Fibroblast of skin of left quadriceps (primary cell): Measurements from ENCODE around the gene ANO2.
"Not testable (repeated sequence)": the region's sequence is repeated elsewhere in the genome, so short reads cannot be mapped to it uniquely, and the experiment has no call there.

Experiments
- DNase-seq, 2 experiments: peaks; one replicate each; pipeline ENCODE4 v3.0.0-alpha.2; 2013; ENCODE audit warnings: low read depth in 2 of 2

The ANO2 gene

DNA sequence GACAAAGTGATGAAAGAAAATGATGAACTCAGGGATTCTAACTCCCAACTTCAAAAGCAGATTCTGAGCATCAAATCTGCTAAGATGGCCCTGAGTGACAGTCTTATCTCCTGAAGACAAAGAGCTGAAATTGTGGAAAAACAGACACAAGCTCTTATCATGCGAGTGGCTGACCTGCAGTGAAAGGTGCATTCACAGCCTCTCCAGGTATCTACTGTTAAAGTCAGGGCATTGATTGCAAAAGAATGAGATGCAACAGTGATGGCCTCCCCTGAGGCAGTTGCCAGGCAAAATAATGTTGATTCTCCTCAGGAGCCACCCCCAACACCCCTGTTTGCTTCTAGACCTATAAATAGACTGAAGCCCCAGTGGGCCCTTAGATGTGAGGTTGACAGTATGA lies 126.2 kb downstream of the ANO2 start:
- DNase-seq = not testable (repeated sequence)

DNA sequence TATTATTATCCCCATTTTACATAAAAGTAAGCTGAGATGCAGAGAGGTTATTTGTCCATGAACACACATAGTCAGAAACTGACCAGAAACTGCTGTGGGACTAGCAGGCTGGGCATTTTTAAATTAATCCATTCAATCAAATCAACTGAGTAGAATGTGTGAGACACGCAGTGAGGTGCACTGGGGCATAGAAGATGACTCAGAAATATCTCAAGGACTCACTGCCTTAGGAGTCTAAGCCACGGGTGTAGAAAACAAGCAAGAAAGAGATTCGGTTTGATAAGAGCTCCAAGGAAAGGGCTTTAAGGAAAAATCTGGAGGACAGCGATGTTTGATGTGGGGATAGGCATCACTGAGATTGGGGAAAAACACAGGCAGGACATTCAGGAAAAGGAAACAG lies 127.8 kb downstream of the ANO2 start:
- no peak for DNase-seq

DNA sequence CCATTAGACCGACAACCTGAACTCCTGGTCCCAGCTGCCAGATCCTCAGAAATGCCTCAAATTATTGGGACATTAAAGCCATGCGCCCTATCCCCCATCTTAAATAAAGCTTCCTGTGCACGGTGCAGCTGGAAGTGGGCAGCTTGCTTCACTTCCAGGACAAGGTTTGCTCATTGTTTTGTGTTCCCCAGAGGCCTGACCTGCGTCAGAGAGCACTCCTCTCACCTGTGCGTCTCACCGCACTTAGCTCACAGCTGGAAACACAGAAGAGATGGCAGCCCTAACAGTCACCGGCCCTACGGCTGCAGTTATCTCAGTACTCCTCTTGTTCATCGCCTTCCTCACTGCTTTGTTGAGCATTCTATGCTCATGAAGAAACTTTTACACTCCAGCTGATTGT lies 135.5 kb downstream of the ANO2 start:
- DNase-seq = no peak

DNA sequence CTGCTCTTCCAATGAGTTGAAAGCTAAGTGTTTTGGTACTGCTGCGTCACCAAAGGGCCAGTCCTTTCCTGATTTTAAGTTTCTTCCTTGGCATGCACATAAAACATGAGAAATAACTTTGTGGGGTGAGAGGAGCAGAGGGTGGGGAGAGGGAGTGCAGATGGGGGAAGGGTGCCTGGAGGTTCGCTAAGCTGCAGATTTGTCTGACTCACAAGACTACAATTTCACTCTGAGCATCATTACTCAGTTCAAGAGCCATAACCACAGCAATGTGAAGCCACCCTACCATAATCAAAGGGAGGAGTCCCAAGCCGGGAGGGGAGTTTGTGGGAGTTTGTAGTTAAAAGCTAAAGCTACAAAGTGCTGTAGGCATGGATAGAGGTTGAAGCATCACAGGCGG lies 136.1 kb downstream of the ANO2 start:
- peak; percentile 95 for DNase-seq

DNA sequence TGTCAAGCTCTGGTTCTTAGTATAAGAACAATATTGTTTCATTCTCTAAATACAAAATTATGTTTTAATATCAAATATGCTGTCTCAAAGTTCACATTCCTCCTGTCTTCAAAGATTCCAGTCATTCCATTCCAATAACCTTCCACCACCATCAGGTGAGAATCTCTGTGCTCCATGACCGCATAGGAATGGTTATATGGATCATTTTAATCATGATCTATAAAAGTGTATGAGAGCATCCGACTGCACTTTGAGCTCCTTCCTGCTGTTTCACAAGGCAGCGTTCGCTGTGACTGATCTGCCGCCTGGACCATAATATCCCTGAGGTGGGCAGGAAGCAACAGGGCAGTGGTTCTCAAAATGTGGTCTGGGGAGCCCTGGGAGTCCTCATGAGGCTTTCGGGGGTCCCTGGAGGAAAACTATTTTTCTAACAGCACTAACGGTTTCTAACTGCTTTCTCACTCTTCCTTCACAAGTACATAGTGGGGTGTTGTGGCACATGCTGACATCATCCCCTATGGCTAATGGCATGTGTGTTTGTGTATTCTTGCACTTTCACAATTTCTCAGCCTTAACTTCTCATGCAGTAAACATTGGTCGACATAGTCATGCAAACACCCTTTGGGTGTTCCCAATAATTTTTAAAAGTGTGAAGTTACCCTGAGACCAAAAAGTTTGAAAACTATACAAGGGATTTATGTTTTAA lies 137.4 kb downstream of the ANO2 start:
- peak; percentile 63 to 66 for DNase-seq

DNA sequence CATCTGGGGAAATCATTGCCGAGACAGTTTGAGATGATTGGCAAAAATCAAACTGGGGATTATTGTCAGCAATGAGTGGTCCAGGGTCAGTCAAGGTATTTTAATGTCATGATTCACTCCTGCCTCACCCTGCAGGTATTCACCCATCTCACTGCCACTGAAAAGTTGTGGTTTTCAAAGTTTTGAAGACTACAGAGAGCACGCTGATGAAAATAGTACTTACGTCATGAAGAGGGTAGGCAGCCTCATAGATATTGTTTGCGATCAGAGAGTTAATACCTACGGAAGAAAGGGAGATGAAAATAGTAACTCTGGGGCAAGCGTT lies 138.0 kb downstream of the ANO2 start:
- DNase-seq = peak; percentile 78

DNA sequence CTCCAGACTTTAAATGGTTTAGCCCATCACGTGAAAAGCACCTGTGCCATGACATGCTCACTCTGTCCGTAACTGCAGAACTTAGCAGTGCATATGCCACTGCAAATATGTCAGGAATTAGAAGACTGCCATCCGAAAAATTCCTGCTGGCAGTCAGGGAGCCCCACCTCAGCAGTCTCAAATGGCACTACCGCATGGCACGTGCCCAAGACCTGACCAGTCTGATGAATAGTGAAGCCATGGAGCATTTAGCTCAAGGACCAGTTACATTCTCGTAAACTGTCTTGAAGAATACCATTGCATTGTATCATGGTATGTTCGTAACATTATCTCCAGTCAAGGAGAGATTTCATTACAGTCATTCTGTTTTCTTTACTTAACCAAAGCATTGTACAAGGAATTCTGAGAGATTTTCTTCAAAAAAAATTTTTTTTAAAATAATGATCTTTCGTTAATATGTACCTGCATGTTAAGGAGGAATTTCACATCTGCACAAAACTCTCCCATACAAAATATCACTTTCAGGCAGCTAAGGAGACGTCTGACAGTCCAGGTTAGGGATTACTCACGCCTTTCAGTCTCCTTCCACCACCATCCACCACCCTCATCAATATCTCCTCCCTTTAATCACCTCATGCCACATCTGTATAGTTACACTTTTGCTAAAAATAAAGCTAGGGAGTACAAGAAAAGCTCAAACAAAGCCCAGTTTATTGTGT lies 138.5 kb downstream of the ANO2 start:
- DNase-seq = no peak

DNA sequence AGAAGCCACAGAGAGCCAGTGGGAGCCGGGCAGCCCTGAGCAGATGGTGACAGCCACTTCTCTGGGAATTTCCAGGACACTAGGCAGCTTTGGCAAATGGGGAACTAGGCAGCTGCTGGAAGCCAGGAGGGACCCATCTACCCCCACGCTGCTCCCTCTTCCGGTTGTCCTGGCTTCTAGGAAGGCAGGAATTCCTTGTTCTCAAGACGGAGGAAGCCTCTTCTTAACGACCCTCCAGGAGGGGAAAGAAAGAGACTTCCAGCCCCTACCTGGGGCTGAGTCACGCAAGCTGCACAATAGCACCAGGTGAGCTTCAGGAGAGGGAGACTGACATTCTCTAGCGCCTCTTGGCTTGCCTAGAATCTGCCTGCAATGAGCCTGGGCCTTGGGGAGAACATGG lies 141.5 kb downstream of the ANO2 start:
- no peak for DNase-seq

DNA sequence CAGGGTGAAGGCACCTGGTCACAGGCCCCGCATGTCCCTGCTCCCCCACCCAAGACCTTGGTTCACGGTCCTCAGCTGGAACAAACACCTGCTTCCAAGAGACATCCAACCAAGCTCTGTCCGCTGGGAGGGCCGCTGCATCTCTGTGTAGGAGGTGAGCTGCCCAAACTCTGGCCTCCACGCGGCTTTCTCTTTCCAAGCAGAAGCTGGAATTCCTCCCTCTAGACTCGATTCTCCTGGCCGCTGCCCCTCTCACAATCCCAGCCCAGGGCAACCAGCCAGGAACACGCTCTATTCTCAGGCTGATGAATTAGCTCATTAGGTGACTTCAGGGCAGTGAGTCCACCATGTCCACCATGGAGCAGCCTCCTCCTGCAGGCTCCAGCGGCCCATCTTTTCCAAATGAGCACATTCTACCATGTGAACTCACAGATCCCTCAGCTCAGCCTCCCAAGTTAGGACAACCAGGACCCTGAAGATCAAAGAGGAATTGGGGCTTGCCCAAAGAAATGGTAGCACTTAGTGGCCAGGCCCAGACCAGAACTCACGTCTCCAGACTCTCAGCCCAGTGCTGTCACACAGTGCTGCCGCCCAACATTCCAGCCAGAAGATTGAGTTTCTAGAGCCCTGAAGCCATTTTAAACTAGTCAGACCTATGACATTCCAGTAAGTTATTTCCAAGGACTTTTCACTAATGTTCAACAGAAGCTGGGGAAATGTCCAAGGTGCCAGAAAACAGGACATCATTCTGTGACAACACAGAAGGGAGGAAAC lies 146.6 kb downstream of the ANO2 start:
- DNase-seq = no peak

DNA sequence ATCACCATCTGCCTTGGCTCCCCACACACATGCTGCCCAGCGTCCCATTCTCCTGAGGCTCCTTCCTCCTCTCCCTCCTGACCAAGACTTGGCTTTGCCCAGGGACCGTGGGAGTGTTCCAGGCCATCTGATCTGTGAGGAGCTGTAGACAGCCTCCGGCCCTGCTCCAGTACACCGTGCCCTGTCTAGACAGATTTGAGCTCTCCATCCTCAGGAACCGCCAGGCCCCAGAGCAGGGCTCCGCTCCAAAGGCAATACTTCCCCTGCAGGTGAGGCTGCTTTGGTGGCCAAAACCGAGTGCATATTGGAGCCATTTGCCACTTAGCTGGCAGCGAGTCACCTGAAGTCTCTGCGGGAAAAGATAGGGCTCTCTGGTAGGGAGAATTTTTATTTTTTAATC lies 147.4 kb downstream of the ANO2 start:
- no peak for DNase-seq

DNA sequence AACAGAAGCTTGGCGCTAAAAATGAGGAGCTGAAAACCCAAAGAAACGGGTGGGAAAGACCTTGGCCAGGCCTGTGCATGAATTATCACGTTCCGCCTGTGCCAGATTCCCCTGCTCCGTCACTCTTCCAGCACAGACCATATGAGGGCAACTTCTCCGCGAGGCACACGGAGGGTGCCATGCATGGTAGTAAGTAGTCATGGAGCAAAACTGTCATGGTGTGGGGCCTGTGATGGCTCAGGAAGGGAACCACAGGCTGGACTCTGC lies 148.2 kb downstream of the ANO2 start:
- no peak for DNase-seq

DNA sequence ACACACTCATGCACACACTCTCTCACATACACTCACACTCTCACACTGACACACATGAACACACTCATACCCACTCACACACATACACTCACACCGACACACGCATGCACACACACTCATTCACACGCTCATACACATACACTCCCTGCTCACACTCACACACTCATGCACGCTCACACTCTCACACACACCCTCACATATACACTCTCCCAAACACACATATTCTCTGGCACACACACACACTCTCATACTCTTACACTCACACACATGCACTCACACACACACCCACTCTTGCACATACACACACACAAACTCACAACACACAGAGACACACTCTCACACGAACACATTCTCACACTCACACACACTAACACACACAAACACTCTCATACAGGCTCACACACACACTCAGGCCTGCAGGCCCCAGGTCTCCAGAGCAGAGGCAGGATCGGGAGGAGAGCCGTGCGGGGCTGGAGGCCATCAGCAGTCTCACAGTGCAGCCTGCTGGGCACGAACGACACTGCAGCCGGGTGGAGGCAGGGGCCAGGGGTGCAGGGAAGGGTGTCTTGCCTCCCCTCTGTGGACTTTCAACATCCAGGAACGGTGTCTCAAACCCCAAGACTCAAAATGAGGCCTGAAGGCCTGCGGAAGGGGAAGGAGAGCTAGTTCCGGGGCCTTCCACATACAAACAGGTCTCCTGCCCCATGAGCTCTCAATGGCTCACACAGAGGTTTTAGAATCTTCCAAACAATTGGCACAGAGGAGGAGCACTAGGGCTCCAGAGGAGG lies 148.7 kb downstream of the ANO2 start:
- DNase-seq = no peak

DNA sequence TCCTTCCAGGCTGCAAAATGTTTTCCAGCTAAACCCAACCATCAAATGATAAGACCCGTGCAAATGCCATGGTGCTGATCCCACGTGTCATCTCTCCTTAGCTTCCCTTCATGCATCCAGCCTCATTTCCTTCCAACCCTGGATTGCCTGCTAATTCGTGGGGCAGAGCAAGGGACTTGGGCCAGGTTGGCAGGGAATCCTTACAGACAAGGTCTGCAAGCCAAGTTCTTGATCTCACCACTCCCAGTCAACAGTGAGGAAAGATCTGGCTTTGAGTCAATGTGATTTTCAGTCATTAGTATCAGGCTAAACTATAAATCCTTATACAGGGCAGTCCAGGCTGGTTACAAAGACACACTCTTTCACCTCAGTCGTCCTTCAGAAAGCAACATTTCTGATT lies 150.9 kb downstream of the ANO2 start:
- DNase-seq = no peak

DNA sequence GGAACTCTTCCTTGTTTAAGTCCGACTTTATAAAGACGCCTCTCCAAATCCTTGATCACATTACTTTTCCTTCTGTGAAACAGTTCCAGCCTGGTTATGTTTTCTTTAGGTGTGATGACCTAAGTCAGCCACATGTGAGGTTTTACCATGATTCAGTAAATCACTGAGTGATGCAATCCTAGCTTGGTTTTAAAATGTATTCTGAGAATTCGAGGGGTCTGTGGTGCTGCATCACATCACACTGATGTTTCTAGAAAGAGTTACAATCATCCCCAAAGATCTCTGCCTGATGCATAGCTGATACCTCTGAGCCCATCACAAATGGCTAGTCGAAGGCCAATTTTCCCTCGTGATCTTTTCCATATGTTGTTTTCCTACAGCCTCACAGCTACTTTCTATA lies 152.7 kb downstream of the ANO2 start:
- DNase-seq = peak in 1 of 2 experiments; percentile 46

DNA sequence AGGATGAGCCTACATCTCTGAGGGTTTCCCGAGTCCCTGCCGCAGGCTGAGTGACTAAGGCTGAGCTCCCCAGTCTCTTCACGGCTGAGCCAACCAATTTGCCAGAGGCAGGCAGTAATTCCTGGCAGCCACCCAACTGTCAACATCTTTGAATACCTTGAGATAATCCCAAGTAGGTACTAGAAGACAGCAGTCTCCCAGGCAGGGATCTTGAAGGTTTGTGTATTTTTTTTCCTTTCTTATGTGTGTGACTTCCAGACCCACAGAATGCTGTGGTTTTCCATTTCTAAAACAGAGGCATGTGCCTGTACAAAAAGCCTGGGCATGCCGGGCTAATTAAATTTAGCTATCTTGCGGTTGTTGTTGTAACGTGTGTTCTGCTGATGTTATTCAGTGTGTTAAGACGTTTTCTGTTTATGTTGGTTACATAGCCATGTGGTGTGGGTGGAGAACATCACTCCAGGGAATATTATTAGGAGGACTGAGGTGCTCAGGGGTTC lies 155.5 kb downstream of the ANO2 start:
- peak; percentile 68 to 70 for DNase-seq

DNA sequence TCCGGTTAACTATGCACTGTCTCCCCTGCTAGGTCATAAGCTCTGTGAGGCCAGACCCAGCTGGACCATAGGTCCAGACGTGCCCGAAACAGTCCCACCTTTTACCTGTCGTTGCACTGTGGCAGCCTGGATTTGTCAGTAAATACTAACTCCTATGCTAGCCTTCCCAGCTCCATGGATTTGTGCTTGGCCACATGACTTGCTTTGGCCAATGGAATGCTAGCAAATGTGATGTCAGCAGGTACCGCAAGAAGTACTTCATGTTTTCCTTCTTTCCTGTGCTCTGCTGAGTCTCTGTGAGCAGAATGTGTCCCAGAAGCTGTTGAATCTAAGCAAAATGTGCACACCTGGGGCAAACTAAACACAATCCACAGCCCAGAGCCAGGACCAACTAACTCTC lies 157.2 kb downstream of the ANO2 start:
- no peak for DNase-seq

DNA sequence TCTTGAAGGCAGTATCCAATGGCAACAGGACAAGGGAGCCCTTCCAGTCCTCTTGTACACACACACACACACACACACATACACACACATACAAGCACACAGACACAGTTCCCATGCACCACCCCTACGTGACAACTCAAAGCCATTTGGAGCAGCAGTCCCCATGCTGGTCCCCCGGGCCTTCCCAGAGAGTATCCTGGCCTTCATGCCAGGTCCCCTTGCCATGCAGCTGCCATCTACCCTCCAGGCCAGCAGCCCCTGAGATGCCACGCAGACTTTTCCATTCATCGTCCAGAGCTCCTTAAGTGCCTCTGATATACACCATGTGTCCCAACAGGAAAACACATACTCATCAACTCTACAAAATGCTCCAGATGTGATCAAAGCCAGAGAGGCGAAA lies 159.5 kb downstream of the ANO2 start:
- DNase-seq = no peak

DNA sequence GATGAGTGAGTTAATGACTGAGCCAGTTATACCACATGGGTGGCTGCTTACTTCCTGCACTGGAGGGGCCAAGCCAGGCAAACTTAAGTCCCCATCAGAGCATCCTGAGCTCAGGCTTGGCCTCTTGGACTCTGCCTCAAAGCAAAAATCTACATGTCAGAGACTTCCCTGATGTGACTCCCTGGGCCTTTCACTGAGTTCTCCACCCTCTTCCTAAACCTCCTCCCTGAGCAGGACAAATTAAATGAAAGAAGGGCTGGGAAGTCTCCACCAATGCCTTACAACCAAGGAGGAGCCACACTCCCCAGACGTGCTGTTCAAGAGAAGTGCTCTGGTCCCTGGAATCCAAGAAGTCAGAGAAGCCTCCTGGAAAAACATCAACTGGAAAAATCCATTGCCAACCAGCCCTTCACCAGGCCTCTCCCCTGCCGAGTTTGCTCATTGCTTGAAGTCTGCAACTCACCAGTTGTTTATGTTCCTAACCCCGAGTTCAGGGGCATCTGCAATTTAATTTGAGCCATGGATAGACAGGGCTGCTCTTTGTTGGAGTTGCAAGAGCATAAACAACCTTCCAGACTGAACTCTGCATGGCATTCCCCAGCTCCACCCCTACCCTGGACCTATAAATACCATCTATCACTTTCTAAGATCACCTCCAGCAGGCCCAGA lies 160.5 kb downstream of the ANO2 start:
- no peak for DNase-seq

DNA sequence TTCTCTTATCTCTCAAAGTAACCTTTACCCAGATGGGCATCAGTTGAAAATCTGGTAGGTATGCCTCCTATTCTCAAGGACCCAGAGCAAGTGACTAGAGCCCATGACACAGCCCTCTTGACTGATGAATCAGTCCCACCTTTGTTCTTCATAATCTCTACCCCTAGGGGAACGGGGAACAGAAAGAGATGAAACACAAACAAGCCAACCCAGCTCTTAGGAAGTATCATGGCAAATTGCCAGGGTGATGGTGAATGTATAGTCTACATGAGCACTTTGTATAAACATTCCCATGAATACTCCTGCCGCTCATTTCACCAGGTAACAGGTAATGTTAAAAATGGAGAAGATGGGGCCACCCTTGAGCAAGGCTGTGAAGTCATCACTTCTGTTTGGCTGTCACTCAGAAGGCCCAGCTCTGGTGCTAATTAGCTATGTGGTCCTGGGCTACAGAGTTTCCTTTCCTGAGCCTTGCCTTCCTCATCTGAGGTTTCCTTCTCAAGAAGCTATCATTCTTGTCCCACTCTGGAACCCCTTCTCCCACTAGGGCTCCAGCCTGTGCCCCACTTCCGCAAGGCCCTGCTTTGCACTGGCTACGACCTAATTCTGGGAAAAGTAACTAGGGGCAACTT lies 161.7 kb downstream of the ANO2 start:
- DNase-seq = no peak

DNA sequence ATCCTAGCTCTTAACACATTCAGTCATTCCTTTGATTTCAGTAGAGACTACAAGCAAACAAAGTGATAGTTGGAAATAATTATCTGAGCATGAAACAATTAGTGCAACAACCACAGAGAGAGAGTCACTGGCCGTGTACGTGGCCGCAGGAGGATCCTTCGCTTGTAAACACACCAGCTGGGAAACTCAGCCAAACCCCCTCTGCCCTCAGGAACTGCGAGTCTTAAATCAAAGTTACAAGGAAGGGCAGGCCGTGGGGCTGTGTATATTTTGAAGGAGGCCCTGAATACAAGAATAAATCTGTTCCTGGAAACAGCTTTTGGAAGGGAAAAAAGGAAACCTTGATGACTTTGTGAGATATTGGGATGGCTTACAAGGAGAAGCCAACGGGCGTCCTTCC lies 164.5 kb downstream of the ANO2 start:
- DNase-seq = no peak

DNA sequence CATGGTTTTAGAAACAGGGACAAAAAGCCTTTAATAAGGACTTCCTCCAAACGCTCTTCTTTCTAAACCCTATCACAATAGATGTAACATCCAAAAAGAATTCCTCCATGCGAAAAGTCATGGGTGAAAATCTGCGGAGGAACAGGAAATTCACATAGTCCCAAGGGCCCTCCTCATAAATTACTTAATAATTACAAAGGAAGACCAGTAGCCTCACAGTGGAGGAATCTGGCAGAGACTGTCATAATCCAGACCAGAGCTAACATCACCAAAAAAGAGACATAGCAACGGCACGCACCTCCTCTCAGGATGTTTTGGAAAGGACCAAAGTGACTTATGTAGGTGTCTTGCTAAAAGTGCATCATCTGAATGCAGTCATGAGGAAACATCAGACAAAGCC lies 165.7 kb downstream of the ANO2 start:
- no peak for DNase-seq
